ENCODE measurements around the gene LCN12.

Gene LCN12

GRCh38 chr9:136997830-136998234 is 45.8 kb downstream of the LCN12 start:
- 90% methylated on average over 18 of the region's 18 CpGs for WGBS
- H3K23ac ChIP-seq (ENCODE audit: low read length in 2 of 2), result no peak overlapping the region
- H3K27ac ChIP-seq (ENCODE audit: low read length, poor library complexity, severe bottlenecking), result peak overlapping the region; percentile 43
- H3K9ac ChIP-seq (ENCODE audit: low read length), result no peak overlapping the region
- no peak for DNase-seq
- H4K91ac ChIP-seq (ENCODE audit: low read length), result no peak overlapping the region
- peaks cover 59% of the 10 kb centered on the region for H3K4me1 ChIP-seq (ENCODE audit: control insufficient read depth, insufficient read depth, low read depth, low read length)
- H3K9me3 ChIP-seq (ENCODE audit: control insufficient read depth, low read length), result no peaks in the 10 kb centered on the region
- H3K14ac ChIP-seq (ENCODE audit: low read length in 2 of 2), result peak overlapping the region in 1 of 2 experiments; percentile 21
- no peak overlapping the region for H2BK120ac ChIP-seq (ENCODE audit: low read depth, low read length)
- no peak overlapping the region for H3K18ac ChIP-seq (ENCODE audit: low read depth in 1 of 2, low read length in 2 of 2)
- H3K4me2 ChIP-seq (ENCODE audit: low read length, poor library complexity, severe bottlenecking), result no peak overlapping the region
- H2AFZ ChIP-seq (ENCODE audit: low read depth, low read length), result no peak overlapping the region
- H2BK12ac ChIP-seq (ENCODE audit: low read length in 2 of 2), result peak overlapping the region; percentile 67 to 80
- no peak overlapping the region for H3K4me3 ChIP-seq (ENCODE audit: insufficient read depth in 1 of 2, low read depth in 1 of 2, low read length in 2 of 2)
- no peak overlapping the region for H2AK5ac ChIP-seq (ENCODE audit: low read length, severe bottlenecking)
- peaks cover 0 to 5% of the 10 kb centered on the region in 2 experiments for H3K27me3 ChIP-seq (ENCODE audit: control insufficient read depth in 1 of 2, insufficient read depth in 1 of 2, low read length in 2 of 2)
- H2BK15ac ChIP-seq (ENCODE audit: low read depth, poor library complexity, severe bottlenecking), result no peak overlapping the region
- no peak overlapping the region for H2BK5ac ChIP-seq (ENCODE audit: low read depth, low read length, poor library complexity, severe bottlenecking)
- no peak overlapping the region for H4K8ac ChIP-seq (ENCODE audit: low read length)
- peak overlapping the region in 1 of 2 experiments; percentile 61 for H3K4ac ChIP-seq (ENCODE audit: low read depth in 1 of 2, low read length in 2 of 2)
- H3K79me1 ChIP-seq (replicated peaks; ENCODE audit: low read length, poor library complexity, severe bottlenecking), result peaks cover 13% of the 10 kb centered on the region
- peaks cover 0 to 28% of the 10 kb centered on the region in 2 experiments for H3K36me3 ChIP-seq (ENCODE audit: control insufficient read depth in 1 of 2, insufficient read depth in 2 of 2, low read depth in 1 of 2, low read length in 2 of 2)

GRCh38 chr9:137000177-137000930 is 48.3 kb downstream of the LCN12 start:
- Histone ChIP-seq H3K79me1 (replicated peaks; ENCODE audit: low read length, poor library complexity, severe bottlenecking) (no peaks in the 10 kb centered on the region), H2BK12ac (ENCODE audit: low read length in 2 of 2) (peak overlapping the region in 1 of 2 experiments; percentile 68), H3K23ac (ENCODE audit: low read length in 2 of 2) (no peak overlapping the region), H3K9me3 (ENCODE audit: control insufficient read depth, low read length) (no peaks in the 10 kb centered on the region), H2BK15ac (ENCODE audit: low read depth, poor library complexity, severe bottlenecking) (no peak overlapping the region), H2BK120ac (ENCODE audit: low read depth, low read length) (no peak overlapping the region), H3K18ac (ENCODE audit: low read depth in 1 of 2, low read length in 2 of 2) (no peak overlapping the region), H4K8ac (ENCODE audit: low read length) (peak overlapping the region; percentile 83), H3K9ac (ENCODE audit: low read length) (no peak overlapping the region), H3K27ac (ENCODE audit: low read length, poor library complexity, severe bottlenecking) (peak overlapping the region; percentile 72), H3K4me1 (ENCODE audit: control insufficient read depth, insufficient read depth, low read depth, low read length) (peaks cover 47% of the 10 kb centered on the region), H2AFZ (ENCODE audit: low read depth, low read length) (no peak overlapping the region), H2BK5ac (ENCODE audit: low read depth, low read length, poor library complexity, severe bottlenecking) (no peak overlapping the region), H3K4me2 (ENCODE audit: low read length, poor library complexity, severe bottlenecking) (peak overlapping the region; percentile 13), H3K4me3 (ENCODE audit: insufficient read depth in 1 of 2, low read depth in 1 of 2, low read length in 2 of 2) (no peak overlapping the region), H2AK5ac (ENCODE audit: low read length, severe bottlenecking) (no peak overlapping the region), H3K14ac (ENCODE audit: low read length in 2 of 2) (no peak overlapping the region), H4K91ac (ENCODE audit: low read length) (no peak overlapping the region), H3K4ac (ENCODE audit: low read depth in 1 of 2, low read length in 2 of 2) (no peak overlapping the region), H3K27me3 (ENCODE audit: control insufficient read depth in 1 of 2, insufficient read depth in 1 of 2, low read length in 2 of 2) (peaks cover 0 to 5% of the 10 kb centered on the region in 2 experiments), H3K36me3 (ENCODE audit: control insufficient read depth in 1 of 2, insufficient read depth in 2 of 2, low read depth in 1 of 2, low read length in 2 of 2) (peaks cover 0 to 7% of the 10 kb centered on the region in 2 experiments)
- 66% methylated on average over 10 of the region's 10 CpGs for WGBS
- peak; percentile 79 for DNase-seq

- no peak for DNase-seq
- Histone ChIP-seq H3K9me3 (ENCODE audit: control insufficient read depth, low read length) (no peaks in the 10 kb centered on the region), H3K79me1 (replicated peaks; ENCODE audit: low read length, poor library complexity, severe bottlenecking) (no peaks in the 10 kb centered on the region), H2AK5ac (ENCODE audit: low read length, severe bottlenecking) (no peak overlapping the region), H3K4me2 (ENCODE audit: low read length, poor library complexity, severe bottlenecking) (no peak overlapping the region), H2BK15ac (ENCODE audit: low read depth, poor library complexity, severe bottlenecking) (peak overlapping the region; percentile 67), H3K23ac (ENCODE audit: low read length in 2 of 2) (no peak overlapping the region), H3K18ac (ENCODE audit: low read depth in 1 of 2, low read length in 2 of 2) (no peak overlapping the region), H3K4me3 (ENCODE audit: insufficient read depth in 1 of 2, low read depth in 1 of 2, low read length in 2 of 2) (no peak overlapping the region), H3K9ac (ENCODE audit: low read length) (no peak overlapping the region), H3K27ac (ENCODE audit: low read length, poor library complexity, severe bottlenecking) (no peak overlapping the region), H3K14ac (ENCODE audit: low read length in 2 of 2) (no peak overlapping the region), H4K91ac (ENCODE audit: low read length) (peak overlapping the region; percentile 47), H4K8ac (ENCODE audit: low read length) (no peak overlapping the region), H2BK12ac (ENCODE audit: low read length in 2 of 2) (peak overlapping the region in 1 of 2 experiments; percentile 35), H3K36me3 (ENCODE audit: control insufficient read depth in 1 of 2, insufficient read depth in 2 of 2, low read depth in 1 of 2, low read length in 2 of 2) (no peaks in the 10 kb centered on the region), H3K27me3 (ENCODE audit: control insufficient read depth in 1 of 2, insufficient read depth in 1 of 2, low read length in 2 of 2) (peaks cover 0 to 3% of the 10 kb centered on the region in 2 experiments), H2BK120ac (ENCODE audit: low read depth, low read length) (no peak overlapping the region), H3K4ac (ENCODE audit: low read depth in 1 of 2, low read length in 2 of 2) (peak overlapping the region in 1 of 2 experiments; percentile 31), H2BK5ac (ENCODE audit: low read depth, low read length, poor library complexity, severe bottlenecking) (no peak overlapping the region), H2AFZ (ENCODE audit: low read depth, low read length) (no peak overlapping the region), H3K4me1 (ENCODE audit: control insufficient read depth, insufficient read depth, low read depth, low read length) (peaks cover 34% of the 10 kb centered on the region)
- 93% methylated on average over 17 of the region's 20 CpGs for WGBS
Observed at GRCh38 chr9:137001857-137002645, 50.0 kb downstream of the LCN12 start.

- Histone ChIP-seq H3K18ac (ENCODE audit: low read depth in 1 of 2, low read length in 2 of 2) (no peak overlapping the region), H2BK12ac (ENCODE audit: low read length in 2 of 2) (peak overlapping the region in 1 of 2 experiments; percentile 21), H3K23ac (ENCODE audit: low read length in 2 of 2) (no peak overlapping the region), H4K8ac (ENCODE audit: low read length) (no peak overlapping the region), H4K91ac (ENCODE audit: low read length) (peak overlapping the region; percentile 47), H3K9ac (ENCODE audit: low read length) (no peak overlapping the region), H3K36me3 (ENCODE audit: control insufficient read depth in 1 of 2, insufficient read depth in 2 of 2, low read depth in 1 of 2, low read length in 2 of 2) (no peaks in the 10 kb centered on the region), H2BK120ac (ENCODE audit: low read depth, low read length) (no peak overlapping the region), H3K4me1 (ENCODE audit: control insufficient read depth, insufficient read depth, low read depth, low read length) (peaks cover 34% of the 10 kb centered on the region), H3K79me1 (replicated peaks; ENCODE audit: low read length, poor library complexity, severe bottlenecking) (no peaks in the 10 kb centered on the region), H3K9me3 (ENCODE audit: control insufficient read depth, low read length) (no peaks in the 10 kb centered on the region), H2BK15ac (ENCODE audit: low read depth, poor library complexity, severe bottlenecking) (no peak overlapping the region), H2AK5ac (ENCODE audit: low read length, severe bottlenecking) (no peak overlapping the region), H3K4me3 (ENCODE audit: insufficient read depth in 1 of 2, low read depth in 1 of 2, low read length in 2 of 2) (no peak overlapping the region), H2BK5ac (ENCODE audit: low read depth, low read length, poor library complexity, severe bottlenecking) (no peak overlapping the region), H3K14ac (ENCODE audit: low read length in 2 of 2) (no peak overlapping the region), H3K27ac (ENCODE audit: low read length, poor library complexity, severe bottlenecking) (no peak overlapping the region), H2AFZ (ENCODE audit: low read depth, low read length) (no peak overlapping the region), H3K4ac (ENCODE audit: low read depth in 1 of 2, low read length in 2 of 2) (no peak overlapping the region), H3K4me2 (ENCODE audit: low read length, poor library complexity, severe bottlenecking) (no peak overlapping the region), H3K27me3 (ENCODE audit: control insufficient read depth in 1 of 2, insufficient read depth in 1 of 2, low read length in 2 of 2) (no peaks in the 10 kb centered on the region)
- 93% methylated on average over 10 of the region's 10 CpGs for WGBS
- DNase-seq, result no peak
Observed at GRCh38 chr9:137002646-137003041, 50.6 kb downstream of the LCN12 start.
